PC-9 (cell line): Measurements from ENCODE around the gene TSPAN33. TPM values are rescaled to one million over a fixed set of nuclear protein-coding genes. Genes with fewer than 3 reads are reported as not detected.

ENCODE experiments used
- BruUV-seq: library from RNA; stranded (reverse); fragments of 400-500 nt; replicated peaks from 2 replicates; lab custom pipeline; 2021; lab: Mats Ljungman, UMichigan
- CTCF ChIA-PET: fragments of 300-600 bp; sonication (Branson Sonifier 250); formaldehyde crosslinking; loops from one replicate; lab custom pipeline; 2022; ENCODE audit warnings: antibody characterized with exemption; lab: Charles Lee
- POLR2A ChIA-PET: fragments of 300-600 bp; sonication (Branson Sonifier 250); formaldehyde crosslinking; loops from one replicate; lab custom pipeline; 2022; ENCODE audit warnings: antibody characterized with exemption; ENCODE audit not compliant: unreplicated experiment; lab: Charles Lee
- DNase-seq, 2 experiments: peaks; one replicate each; pipeline versions ENCODE4 v3.0.0 to v3.0.0-alpha.2; 2015 to 2022; ENCODE audit warnings: mixed read lengths in 1 of 2
- H2AFZ ChIP-seq: fragments of 200-600 bp; sonication (generic); 2 replicates; pipeline ENCODE4 v1.8.1; 2017; ENCODE audit warnings: antibody characterized with exemption
- H3F3A ChIP-seq: fragments of 200-600 bp; sonication (generic); 2 replicates; pipeline ENCODE4 v1.8.1; 2017; ENCODE audit warnings: antibody characterized with exemption, mild to moderate bottlenecking, low read depth; ENCODE audit not compliant: insufficient read depth
- H3K27ac ChIP-seq: fragments of 200-600 bp; sonication (generic); 2 replicates; pipeline ENCODE4 v1.6.1; 2016; ENCODE audit warnings: mixed run types
- H3K27me3 ChIP-seq: fragments of 200-600 bp; sonication (generic); 2 replicates; pipeline ENCODE4 v1.6.1; 2016; ENCODE audit warnings: low read depth, mixed run types; ENCODE audit not compliant: insufficient read depth
- H3K36me3 ChIP-seq: fragments of 200-600 bp; sonication (generic); 2 replicates; pipeline ENCODE4 v1.6.1; 2016; ENCODE audit warnings: low read depth, mixed run types
- H3K4me1 ChIP-seq: fragments of 200-600 bp; sonication (generic); replicated peaks from 2 replicates; pipeline ENCODE4 v1.6.1; 2016; ENCODE audit warnings: mixed run types; ENCODE audit not compliant: insufficient read depth
- H3K4me2 ChIP-seq: fragments of 200-600 bp; sonication (generic); 2 replicates; pipeline ENCODE4 v1.6.1; 2017; ENCODE audit warnings: mixed run types
- H3K4me3 ChIP-seq: fragments of 200-600 bp; sonication (generic); 2 replicates; pipeline ENCODE4 v1.6.1; 2016; ENCODE audit warnings: mixed run types
- H3K79me2 ChIP-seq: fragments of 200-600 bp; sonication (generic); 2 replicates; pipeline ENCODE4 v1.6.1; 2017; ENCODE audit warnings: low read depth, mixed run types
- H3K9me2 ChIP-seq: fragments of 200-600 bp; sonication (generic); 2 replicates; pipeline ENCODE4 v1.8.1; 2017; ENCODE audit warnings: mild to moderate bottlenecking; ENCODE audit not compliant: insufficient read depth
- H3K9me3 ChIP-seq: fragments of 200-600 bp; sonication (generic); 2 replicates; pipeline ENCODE4 v1.8.1; 2016; ENCODE audit warnings: low read depth; ENCODE audit not compliant: insufficient read depth
- H4K20me1 ChIP-seq: fragments of 200-600 bp; sonication (generic); 2 replicates; pipeline ENCODE4 v1.8.1; 2017; ENCODE audit not compliant: insufficient read depth
- CTCF ChIP-seq: fragments of 200-600 bp; sonication (generic); conservative IDR thresholded peaks from 2 replicates; pipeline ENCODE4 v1.6.1; 2017; ENCODE audit warnings: mixed run types, antibody characterized with exemption, mild to moderate bottlenecking, moderate library complexity
- EZH2 ChIP-seq: fragments of 200-600 bp; sonication (generic); IDR thresholded peaks from 2 replicates; pipeline ENCODE4 v1.8.0; 2017; ENCODE audit warnings: antibody characterized with exemption, low read depth
- intact Hi-C: fragments of 100-400 bp; cut with micrococcal nuclease; formaldehyde crosslinking; loops from one replicate; pipeline ENCODE4 v1.10.0; 2022; ENCODE audit not compliant: unreplicated experiment
- total RNA-seq: library from RNA; stranded (reverse); gene quantifications from 2 replicates; pipeline ENCODE4 v1.2.3, GENCODE V29; 2021

The TSPAN33 gene
- total RNA-seq, 1 experiment from 2014 or later: 5.8 TPM

DNA sequence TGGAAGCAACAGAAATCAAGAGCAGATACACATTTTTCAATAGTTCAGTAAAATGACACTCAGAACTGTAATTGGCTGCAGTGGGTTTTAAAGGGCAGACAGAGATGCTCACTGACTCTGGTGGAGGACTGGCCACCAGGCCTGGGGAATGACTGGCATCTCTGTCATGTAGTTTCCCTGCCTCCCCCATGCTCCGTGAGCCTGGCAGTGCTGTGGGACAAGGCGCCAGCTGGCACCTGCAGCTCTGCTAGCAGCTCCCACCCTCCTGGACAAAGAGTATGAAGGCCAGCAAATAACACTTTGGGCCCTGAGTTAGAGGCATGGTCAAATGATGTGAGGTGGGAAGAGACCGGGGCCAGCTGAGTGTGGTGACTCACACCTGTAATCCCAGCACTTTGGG, 15.0 kb downstream of the TSPAN33 start:
- H3K27me3 ChIP-seq: no peaks in the 10 kb centered on the region
- no peaks in the 10 kb centered on the region for H4K20me1 ChIP-seq
- H3K36me3 ChIP-seq: no peaks in the 10 kb centered on the region
- no peaks in the 10 kb centered on the region for H3K9me3 ChIP-seq
- H3F3A ChIP-seq: no peaks in the 10 kb centered on the region
- POLR2A ChIA-PET: no interaction called here
- H3K79me2 ChIP-seq: no peaks in the 10 kb centered on the region
- TF ChIP-seq EZH2 (no peak), CTCF (no peak)
- H3K27ac ChIP-seq: no peak overlapping the region
- H3K4me3 ChIP-seq: no peak overlapping the region
- intact Hi-C loops: no loop called here
- no peak for DNase-seq
- no TSS peak for BruUV-seq
- CTCF ChIA-PET: no interaction called here
- H3K9me2 ChIP-seq: no peaks in the 10 kb centered on the region
- H3K4me1 ChIP-seq: no peaks in the 10 kb centered on the region
- no peak overlapping the region for H2AFZ ChIP-seq
- no peak overlapping the region for H3K4me2 ChIP-seq

GRCh38 chr7:129160161-129160905, 15.8 kb downstream of the TSPAN33 start:
- no TSS peak for BruUV-seq
- Histone ChIP-seq H3K4me2 (no peak overlapping the region), H2AFZ (no peak overlapping the region), H3F3A (no peaks in the 10 kb centered on the region), H3K4me3 (no peak overlapping the region), H3K4me1 (no peaks in the 10 kb centered on the region), H3K27ac (no peak overlapping the region), H4K20me1 (no peaks in the 10 kb centered on the region), H3K36me3 (no peaks in the 10 kb centered on the region), H3K27me3 (no peaks in the 10 kb centered on the region), H3K9me3 (no peaks in the 10 kb centered on the region), H3K79me2 (no peaks in the 10 kb centered on the region), H3K9me2 (no peaks in the 10 kb centered on the region)
- no peak for TF ChIP-seq EZH2
- TF ChIP-seq CTCF: no peak
- DNase-seq: no peak
- ChIA-PET POLR2A (no interaction called here), CTCF (no interaction called here)
- intact Hi-C loops: no loop called here

GRCh38 chr7:129161524-129162225, 17.2 kb downstream of the TSPAN33 start:
- DNase-seq: no peak
- Histone ChIP-seq H3K4me3 (no peak overlapping the region), H3K27me3 (no peaks in the 10 kb centered on the region), H3K36me3 (no peaks in the 10 kb centered on the region), H3K9me2 (no peaks in the 10 kb centered on the region), H3K4me2 (no peak overlapping the region), H3K79me2 (no peaks in the 10 kb centered on the region), H3K4me1 (no peaks in the 10 kb centered on the region), H3K9me3 (no peaks in the 10 kb centered on the region), H2AFZ (no peak overlapping the region), H3F3A (no peaks in the 10 kb centered on the region), H4K20me1 (no peaks in the 10 kb centered on the region), H3K27ac (no peak overlapping the region)
- intact Hi-C loops: no loop called here
- BruUV-seq: no TSS peak
- TF ChIP-seq CTCF: no peak
- no peak for TF ChIP-seq EZH2
- CTCF ChIA-PET: no interaction called here
- POLR2A ChIA-PET: no interaction called here
